Measurements from ENCODE around the gene NRG3. TPM values are rescaled to one million over a fixed set of nuclear protein-coding genes. Genes with fewer than 3 reads are reported as not detected.

NRG3 gene
- total RNA-seq, 2 donors from 2014 or later: 0.93 to 1.5 TPM

DNA sequence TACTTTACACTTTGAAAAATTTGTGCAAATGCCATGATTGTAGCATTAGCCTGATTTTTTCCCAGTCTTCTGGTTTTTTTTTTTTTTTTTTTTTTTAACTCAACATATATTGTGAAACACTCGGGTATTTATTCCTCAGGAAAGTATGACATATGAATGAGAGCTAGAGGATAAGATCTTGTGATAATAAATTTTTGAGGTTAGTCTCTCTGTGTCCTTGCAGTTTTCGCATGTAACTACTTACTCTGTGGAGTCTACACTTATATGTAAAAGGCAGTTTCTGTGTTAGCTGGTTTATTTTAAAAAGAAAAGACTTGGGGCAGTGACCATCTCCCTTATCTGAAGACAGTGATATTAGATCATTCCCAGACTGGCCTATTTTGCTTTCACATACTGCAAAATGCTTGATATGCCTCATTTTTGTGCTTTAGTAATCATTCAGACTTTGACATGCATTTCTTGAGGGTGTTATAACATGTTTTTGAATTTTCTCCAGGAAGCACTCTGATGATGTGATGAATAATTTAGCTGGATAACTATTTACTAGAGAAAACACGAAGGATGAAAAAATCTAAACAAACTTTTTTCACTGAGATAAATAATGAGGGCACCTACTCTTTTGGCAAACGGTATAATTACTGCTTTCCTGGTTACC lies 371.0 kb downstream of the NRG3 start:
- intact Hi-C loops (cut with DNase I): no loop called here
- no peak for DNase-seq (ENCODE audit: low spot score)

DNA sequence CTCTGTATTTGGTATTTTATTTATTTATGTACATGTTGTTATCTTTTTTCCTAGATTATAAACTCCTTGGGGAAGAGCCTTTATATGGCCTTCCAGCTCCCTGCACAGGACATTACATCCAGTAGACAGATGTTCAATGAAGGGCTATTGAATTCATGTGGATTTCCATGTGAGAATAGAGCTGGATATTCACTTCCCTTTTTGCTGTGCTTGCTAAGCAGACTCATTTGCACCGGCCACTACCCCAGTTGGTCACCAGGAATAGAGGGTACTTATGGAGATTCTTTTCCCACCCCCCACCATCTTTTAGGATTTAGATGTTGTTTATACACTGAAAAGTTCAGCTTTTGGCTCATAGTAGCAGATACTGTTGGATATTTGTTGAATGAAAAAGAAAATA lies 374.1 kb downstream of the NRG3 start:
- intact Hi-C loops (cut with DNase I): no loop called here

GRCh38 chr10:82251222-82251906 lies 376.4 kb downstream of the NRG3 start:
- no peak for DNase-seq (ENCODE audit: low spot score)
- intact Hi-C loops (cut with DNase I): no loop called here

More for the DNA sequence above, 374.1 kb downstream of the NRG3 start:
- no peak for DNase-seq (ENCODE audit: low spot score)

DNA sequence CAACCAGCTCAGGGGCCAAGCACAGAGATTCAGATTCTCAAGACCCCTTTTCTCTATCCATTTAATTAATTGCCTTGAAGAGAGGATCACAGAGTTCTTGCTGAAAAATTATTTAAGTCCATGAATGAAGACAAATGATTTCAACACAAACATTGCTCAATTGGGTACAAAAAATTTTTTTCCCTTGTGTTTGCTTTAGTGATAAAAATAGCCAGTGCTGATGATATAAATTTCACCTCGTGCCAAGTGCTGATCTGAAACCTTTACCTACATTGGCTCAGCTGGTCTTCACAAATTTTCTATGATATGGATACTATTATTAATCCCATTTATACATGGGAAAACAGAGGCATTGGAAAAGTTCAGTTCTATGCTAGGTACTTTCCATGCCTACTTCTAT lies 377.1 kb downstream of the NRG3 start:
- intact Hi-C loops (cut with DNase I): no loop called here

DNA sequence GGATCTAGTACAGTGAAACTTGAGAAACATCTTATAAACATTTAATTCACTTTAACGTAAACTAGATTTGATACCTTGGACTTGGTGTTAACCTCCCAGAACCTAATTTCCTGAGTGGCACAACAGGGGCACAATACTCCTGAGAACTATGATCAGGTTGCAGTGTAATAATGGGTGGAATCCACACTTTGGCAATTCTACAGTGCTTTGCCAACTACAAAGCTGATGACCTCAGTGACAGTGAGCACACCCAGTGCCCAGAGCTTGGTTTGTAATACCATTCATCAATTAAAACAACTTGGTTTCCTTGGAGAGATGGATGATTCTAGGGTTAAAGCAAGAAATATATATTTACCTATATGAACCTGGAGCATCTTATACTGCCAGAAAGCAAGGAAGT lies 379.2 kb downstream of the NRG3 start:
- intact Hi-C loops (cut with DNase I): no loop called here
- DNase-seq (ENCODE audit: low spot score): no peak

More for the DNA sequence above, 377.1 kb downstream of the NRG3 start:
- DNase-seq (ENCODE audit: low spot score): no peak

GRCh38 chr10:82256275-82256674 lies 381.3 kb downstream of the NRG3 start:
- intact Hi-C loops (cut with DNase I): no loop called here
- no peak for DNase-seq (ENCODE audit: low spot score)

GRCh38 chr10:82266438-82266837 lies 391.4 kb downstream of the NRG3 start:
- intact Hi-C loops (cut with DNase I): no loop called here
- DNase-seq (ENCODE audit: low spot score): no peak

DNA sequence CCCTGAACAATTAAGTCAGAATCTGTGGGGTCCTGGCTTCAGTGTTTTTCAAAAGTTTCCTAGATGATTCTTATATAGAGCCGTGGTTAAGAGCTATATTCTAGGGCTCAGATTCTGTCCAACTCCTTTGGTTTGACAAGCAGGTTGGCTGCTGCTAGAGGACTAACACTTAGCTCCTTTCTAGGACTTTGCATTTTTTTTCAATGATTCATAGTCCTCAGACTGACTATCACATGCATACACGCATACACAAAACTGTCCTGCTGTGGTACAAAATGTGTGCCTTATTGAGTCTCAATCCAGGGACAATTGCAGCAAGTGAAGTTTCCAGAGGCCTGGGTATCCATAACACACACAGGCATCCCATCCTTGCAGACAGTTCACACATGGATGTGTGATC lies 392.0 kb downstream of the NRG3 start:
- no peak for DNase-seq (ENCODE audit: low spot score)
- intact Hi-C loops (cut with DNase I): no loop called here

- DNase-seq (ENCODE audit: low spot score): no peak
- intact Hi-C loops (cut with DNase I): no loop called here
Observed at GRCh38 chr10:82267465-82267864, 392.5 kb downstream of the NRG3 start.

- DNase-seq (ENCODE audit: low spot score): no peak
- intact Hi-C loops (cut with DNase I): no loop called here
Observed at GRCh38 chr10:82267960-82268359, 393.0 kb downstream of the NRG3 start.

GRCh38 chr10:82277591-82277990 lies 402.6 kb downstream of the NRG3 start:
- intact Hi-C loops (cut with DNase I): no loop called here
- no peak for DNase-seq (ENCODE audit: low spot score)

- intact Hi-C loops (cut with DNase I): no loop called here
- DNase-seq (ENCODE audit: low spot score): no peak
Observed at GRCh38 chr10:82278401-82279182, 403.6 kb downstream of the NRG3 start.

DNA sequence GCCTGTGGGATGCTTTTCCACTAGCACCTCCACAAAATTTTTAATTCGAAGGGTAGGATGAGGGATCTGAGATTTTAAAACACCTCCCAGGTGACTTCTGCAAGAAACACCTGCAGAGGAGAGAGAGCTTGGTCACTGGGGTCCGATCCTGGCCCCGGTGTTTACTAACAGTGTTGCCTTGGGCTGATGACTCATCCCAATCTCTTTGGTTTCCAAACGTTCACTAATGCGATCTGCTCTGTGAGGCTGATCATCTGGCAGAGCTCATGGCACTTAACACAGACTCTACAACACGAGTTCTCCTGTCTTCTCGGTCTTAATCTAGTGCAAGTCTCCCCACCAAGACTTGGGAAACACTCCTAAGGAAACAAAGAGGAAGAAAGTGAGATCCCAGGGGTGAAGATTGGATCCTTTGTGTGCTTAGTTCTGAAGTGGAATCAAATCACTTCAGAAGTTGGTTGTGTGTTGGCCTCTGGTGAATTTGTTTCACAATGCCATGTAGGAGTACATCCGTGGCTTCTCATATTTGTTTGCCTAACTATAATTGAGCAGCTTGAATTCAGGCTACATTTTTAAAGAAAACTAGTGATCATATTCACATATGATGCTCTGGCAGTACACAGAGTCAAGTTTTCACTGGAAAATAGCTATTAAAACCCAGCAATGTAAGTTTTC lies 407.9 kb downstream of the NRG3 start:
- intact Hi-C loops (cut with DNase I): no loop called here
- DNase-seq (ENCODE audit: low spot score): no peak

GRCh38 chr10:82284180-82284579 lies 409.2 kb downstream of the NRG3 start:
- no peak for DNase-seq (ENCODE audit: low spot score)

DNA sequence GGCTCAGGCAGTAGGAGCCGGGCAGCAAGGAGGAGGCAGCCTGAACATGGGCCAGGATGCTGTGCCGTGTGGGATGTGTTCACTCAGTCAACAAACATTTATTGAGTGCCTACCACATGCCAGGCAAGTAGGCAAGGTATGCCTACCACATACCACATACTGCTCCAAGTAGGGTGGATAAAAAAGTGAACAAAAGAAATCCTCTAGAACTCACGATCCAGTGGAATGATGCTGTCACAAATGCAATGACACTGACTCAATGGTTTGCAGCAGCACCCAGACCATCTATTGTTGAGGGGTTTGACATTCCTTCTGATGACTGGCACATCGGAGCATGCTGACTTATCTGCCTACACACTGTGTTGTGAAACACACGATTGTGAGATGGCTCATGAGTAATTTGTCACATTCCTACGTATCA lies 413.5 kb downstream of the NRG3 start:
- intact Hi-C loops (cut with DNase I): no loop called here
- DNase-seq (ENCODE audit: low spot score): no peak

More at GRCh38 chr10:82284180-82284579, 409.2 kb downstream of the NRG3 start:
- intact Hi-C loops (cut with DNase I): no loop called here

DNA sequence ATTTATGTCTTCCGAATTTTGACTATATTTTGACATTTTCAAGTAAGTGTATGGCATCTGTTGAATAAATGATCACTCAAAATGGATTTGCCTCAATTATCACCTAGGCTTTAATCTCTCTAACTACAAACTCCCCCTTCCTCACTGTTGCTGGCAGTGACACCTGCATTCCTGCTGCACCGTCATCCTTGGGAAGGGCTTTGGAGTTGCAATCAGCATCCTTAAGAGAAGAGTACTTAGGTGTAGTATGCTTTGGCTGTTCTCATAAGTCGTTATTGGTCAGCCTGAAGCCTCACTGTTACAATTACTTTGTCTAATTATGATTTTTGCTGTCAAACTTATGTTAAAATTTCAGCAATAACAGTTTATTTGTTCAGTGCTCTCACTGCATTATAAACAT lies 415.0 kb downstream of the NRG3 start:
- no peak for DNase-seq (ENCODE audit: low spot score)
- intact Hi-C loops (cut with DNase I): no loop called here

GRCh38 chr10:82294874-82295378 lies 419.9 kb downstream of the NRG3 start:
- DNase-seq (ENCODE audit: low spot score): no peak
- intact Hi-C loops (cut with DNase I): no loop called here

- DNase-seq (ENCODE audit: low spot score): no peak
- intact Hi-C loops (cut with DNase I): no loop called here
Observed at GRCh38 chr10:82308641-82309040, 433.6 kb downstream of the NRG3 start.

DNA sequence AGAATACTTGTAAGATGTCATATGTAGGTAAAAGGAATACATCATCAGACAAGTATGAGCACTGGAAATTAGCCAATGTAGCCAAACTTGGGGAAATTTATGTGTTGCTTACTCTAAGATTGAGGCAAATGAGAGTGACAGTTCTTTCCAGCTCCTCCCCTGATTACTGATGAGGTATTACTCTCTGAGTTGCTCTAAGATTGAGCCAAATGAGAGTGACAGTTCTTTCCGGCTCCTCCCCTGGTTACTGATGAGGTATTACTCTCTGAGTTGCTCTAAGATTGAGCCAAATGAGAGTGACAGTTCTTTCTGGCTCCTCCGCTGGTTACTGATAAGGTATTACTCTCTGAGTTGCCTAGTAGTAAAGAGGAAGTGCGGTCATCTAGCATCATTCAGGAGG lies 435.8 kb downstream of the NRG3 start:
- intact Hi-C loops (cut with DNase I): no loop called here
- DNase-seq (ENCODE audit: low spot score): no peak

DNA sequence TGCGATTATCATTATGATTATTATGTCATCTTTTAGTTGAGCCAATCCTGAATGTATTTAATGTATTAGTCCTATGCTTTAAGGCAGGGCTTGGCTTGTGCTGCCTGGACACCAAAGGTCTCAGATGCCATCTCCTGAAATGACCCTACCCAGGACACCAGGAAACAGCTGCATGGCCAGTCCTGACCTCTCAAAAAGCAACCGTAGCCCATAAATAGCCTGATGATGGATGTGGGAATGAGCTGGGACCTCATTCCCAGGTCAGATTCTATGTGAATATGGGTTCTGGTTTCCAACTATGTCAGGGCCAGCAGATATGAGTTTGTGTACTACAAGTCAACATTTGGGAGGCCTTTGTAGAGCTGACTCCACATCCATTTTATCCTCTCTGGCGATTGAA lies 438.4 kb downstream of the NRG3 start:
- no peak for DNase-seq (ENCODE audit: low spot score)
- intact Hi-C loops (cut with DNase I): no loop called here

Measured in posterior vena cava (tissue), 2 donors.